SK-N-SH treated with all-trans-retinoic acid at 6 μM for 48 hours (cell line): ENCODE measurements around the gene CRIP2.

Experiments
- PATZ1 ChIP-seq: fragments of 250-450 bp; sonication (Bioruptor Pico); IDR thresholded peaks from 2 replicates; pipeline ENCODE4 v1.8.0; 2020; ENCODE audit warnings: mild to moderate bottlenecking, moderate library complexity, borderline replicate concordance
- POU6F1 ChIP-seq: fragments of 250-450 bp; sonication (Bioruptor Pico); IDR thresholded peaks from 2 replicates; pipeline ENCODE4 v1.8.0; 2021; ENCODE audit warnings: low read depth, mild to moderate bottlenecking, moderate library complexity, borderline replicate concordance
- TSHZ2 ChIP-seq: fragments of 250-450 bp; sonication (Bioruptor Pico); IDR thresholded peaks from 2 replicates; pipeline ENCODE4 v1.5.0; 2020; ENCODE audit warnings: mild to moderate bottlenecking, moderate library complexity
- ZC3H10 ChIP-seq: fragments of 250-450 bp; sonication (Bioruptor Pico); IDR thresholded peaks from 2 replicates; pipeline ENCODE4 v1.5.1; 2021; ENCODE audit warnings: mild to moderate bottlenecking, moderate library complexity
- ZNF70 ChIP-seq: fragments of 450-650 bp; formaldehyde crosslinking; IDR thresholded peaks from 2 replicates; pipeline ENCODE4 v1.5.0; 2020; ENCODE audit warnings: mild to moderate bottlenecking, moderate library complexity

- TF ChIP-seq PATZ1 (CRISPR knock-in tag) = no peak
- TF ChIP-seq ZNF70 = no peak
- TF ChIP-seq POU6F1 (CRISPR knock-in tag) = no peak
- TF ChIP-seq ZC3H10 (CRISPR knock-in tag) = no peak
- TF ChIP-seq TSHZ2 (CRISPR knock-in tag) = no peak
These were observed 29.3 kb upstream of the CRIP2 start for GRCh38 chr14:105445290-105445689.
